Body of pancreas (tissue), 4 donors: Measurements from ENCODE around the gene PIK3R5. TPM values are rescaled to one million over a fixed set of nuclear protein-coding genes. Genes with fewer than 3 reads are reported as not detected.

Experiments
- ATAC-seq: fragments of 150-250 bp; one replicate; pipeline ENCODE4 v1.9.1; 2016
- DNase-seq, 4 donors: peaks; one replicate each; pipeline ENCODE4 v3.0.0-alpha.2; 2019
- H3K27ac ChIP-seq, 4 donors: fragments of 200-600 bp; sonication (generic); 1 replicate in 3 of 4; 2 replicates in 1 of 4; pipeline versions ENCODE4 v1.5.1 to v1.6.1; 2016 to 2019; ENCODE audit warnings: mild to moderate bottlenecking in 1 of 4, mixed read lengths in 1 of 4, moderate library complexity in 1 of 4
- H3K27me3 ChIP-seq, 2 donors: fragments of 200-600 bp; sonication (generic); one replicate each; pipeline ENCODE4 v1.6.0; 2016; ENCODE audit warnings: mild to moderate bottlenecking in 1 of 2
- H3K36me3 ChIP-seq, 2 donors: fragments of 200-600 bp; sonication (generic); replicated peaks in 1 of 2; 2 replicates each; pipeline ENCODE4 v1.5.1; 2016; ENCODE audit warnings: low read depth in 2 of 2; ENCODE audit not compliant: insufficient read depth in 1 of 2
- H3K4me1 ChIP-seq: fragments of 200-600 bp; sonication (generic); one replicate; pipeline ENCODE4 v1.6.0; 2016
- H3K4me3 ChIP-seq, 2 donors: fragments of 200-600 bp; sonication (generic); 1 replicate in 1 of 2; 2 replicates in 1 of 2; pipeline ENCODE4 v1.5.1; 2016 to 2019
- H3K9me3 ChIP-seq, 3 donors: fragments of 200-600 bp; sonication (generic); 1 replicate in 2 of 3; 2 replicates in 1 of 3; pipeline ENCODE4 v1.5.1; 2016
- CTCF ChIP-seq, 7 experiments: fragments of 450-650 bp in 4 of 7; fragments of 200-600 bp in 3 of 7; sonication (generic) in 3 of 7; IDR thresholded peaks; one replicate each; pipeline ENCODE4 v1.5.1; 2016 to 2019; ENCODE audit warnings: antibody characterized with exemption in 7 of 7
- POLR2A ChIP-seq, 3 donors: fragments of 450-650 bp; IDR thresholded peaks; one replicate each; pipeline ENCODE4 v1.6.1; 2016; ENCODE audit warnings: antibody characterized with exemption in 3 of 3, mild to moderate bottlenecking in 2 of 3
- WGBS, 2 donors: methylation state at CpG; one replicate each; pipeline ENCODE4 v1.1.5; 2017; 5-methylcytosine and 5-hydroxymethylcytosine counted together
- intact Hi-C: fragments of 100-400 bp; cut with DNase I; formaldehyde crosslinking; loops from one replicate; pipeline ENCODE4 v1.15.1; 2023
- total RNA-seq, 2 donors: library from RNA; depleted of rRNA; stranded (reverse); fragments of >200 nt; gene quantifications; one replicate each; pipeline ENCODE4 v1.1.0, GENCODE V29; 2016

PIK3R5 gene
- total RNA-seq, 2 donors from 2014 or later = 4.6 to 4.7 TPM

- TF ChIP-seq CTCF (IDR thresholded peaks at IDR 0.05) (no peak), POLR2A (IDR thresholded peaks at IDR 0.05) (no peak)
- ATAC-seq (no peak), DNase-seq (no peak)
- intact Hi-C loops = no loop called here
- H3K9me3 ChIP-seq = no peaks in the 10 kb centered on the region
- H3K27me3 ChIP-seq = no peaks in the 10 kb centered on the region
- H3K4me3 ChIP-seq = no peak overlapping the region
- H3K4me1 ChIP-seq = peaks cover 6% of the 10 kb centered on the region
- 49 to 52% methylated on average over 10 to 11 of the region's 11 CpGs for WGBS, 2 donors
- no peaks in the 10 kb centered on the region for H3K36me3 ChIP-seq
- H3K27ac ChIP-seq = no peak overlapping the region
Observed at GRCh38 chr17:8839410-8839935, 126.0 kb downstream of the PIK3R5 start.

- Histone ChIP-seq H3K36me3 (no peaks in the 10 kb centered on the region), H3K27me3 (no peaks in the 10 kb centered on the region), H3K4me3 (no peak overlapping the region), H3K4me1 (peaks cover 6% of the 10 kb centered on the region), H3K27ac (no peak overlapping the region), H3K9me3 (no peaks in the 10 kb centered on the region)
- TF ChIP-seq POLR2A (IDR thresholded peaks at IDR 0.05) (no peak), CTCF (IDR thresholded peaks at IDR 0.05) (no peak)
- ATAC-seq = no peak
- 80 to 86% methylated on average over 10 to 12 of the region's 12 CpGs for WGBS, 2 donors
- no peak for DNase-seq
- intact Hi-C loops = no loop called here
Observed at GRCh38 chr17:8838551-8839095, 126.9 kb downstream of the PIK3R5 start.

GRCh38 chr17:8837563-8838075, 127.9 kb downstream of the PIK3R5 start:
- WGBS, 2 donors = 13 to 24% methylated on average over 3 to 8 of the region's 8 CpGs
- peaks cover 6% of the 10 kb centered on the region for H3K4me1 ChIP-seq
- H3K4me3 ChIP-seq = no peak overlapping the region
- H3K36me3 ChIP-seq = no peaks in the 10 kb centered on the region
- H3K9me3 ChIP-seq = no peaks in the 10 kb centered on the region
- no peak overlapping the region for H3K27ac ChIP-seq
- ATAC-seq = peak; percentile 85
- DNase-seq = peak; percentile 61 to 73 (median 70)
- intact Hi-C loops = no loop called here
- H3K27me3 ChIP-seq = no peaks in the 10 kb centered on the region
- TF ChIP-seq POLR2A (IDR thresholded peaks at IDR 0.05) (no peak), CTCF (IDR thresholded peaks at IDR 0.05) (no peak)

GRCh38 chr17:8836821-8837562, 128.5 kb downstream of the PIK3R5 start:
- DNase-seq = no peak
- Histone ChIP-seq H3K36me3 (no peaks in the 10 kb centered on the region), H3K4me3 (no peak overlapping the region), H3K27me3 (no peaks in the 10 kb centered on the region), H3K9me3 (no peaks in the 10 kb centered on the region), H3K4me1 (peaks cover 6% of the 10 kb centered on the region), H3K27ac (no peak overlapping the region)
- ATAC-seq = no peak
- intact Hi-C loops = no loop called here
- TF ChIP-seq CTCF (IDR thresholded peaks at IDR 0.05) (no peak), POLR2A (IDR thresholded peaks at IDR 0.05) (no peak)
- WGBS, 2 donors = 69 to 73% methylated on average over 15 of the region's 15 CpGs
